ENCODE results near the gene SPIN1. TPM values are rescaled to one million over a fixed set of nuclear protein-coding genes. Genes with fewer than 3 reads are reported as not detected.

Gene SPIN1
- total and polyA plus RNA-seq, 2 donors (not counting 3 experiments of a cell fraction or from before 2014, with no cell fraction given): 38.1 to 56.8 TPM

GRCh38 chr9:88411471-88411870, 23.2 kb downstream of the SPIN1 start:
- no peaks in the 10 kb centered on the region for H3K27me3 ChIP-seq (ENCODE audit: control insufficient read depth in 2 of 2, insufficient read depth in 2 of 2, low read length in 2 of 2)
- no peaks in the 10 kb centered on the region for H3K9me3 ChIP-seq (replicated peaks; ENCODE audit: control insufficient read depth, insufficient read depth, low read length)
- no peak overlapping the region for H3K9ac ChIP-seq (replicated peaks; ENCODE audit: extremely low read depth, insufficient read depth, low read length)
- H3K9me1 ChIP-seq (replicated peaks; ENCODE audit: control insufficient read depth, extremely low read depth, insufficient read depth, low read length): no peaks in the 10 kb centered on the region
- POLR2A ChIA-PET: no interaction called here
- no TSS peak for BruUV-seq (replicated peaks)
- DNase-seq (ENCODE audit: low read depth, low spot score) (no peak), FAIRE-seq (no peak)
- H3K36me3 ChIP-seq (ENCODE audit: control insufficient read depth in 2 of 2, extremely low read depth in 1 of 2, insufficient read depth in 2 of 2, low read length in 2 of 2): no peaks in the 10 kb centered on the region
- H3K27ac ChIP-seq (ENCODE audit: insufficient read depth, low read depth, low read length): no peak overlapping the region
- peaks cover 71% of the 10 kb centered on the region for H3K79me2 ChIP-seq (ENCODE audit: control insufficient read depth, insufficient read depth, low read length)
- no peak overlapping the region for H3K4me2 ChIP-seq (ENCODE audit: insufficient read depth, low read length)
- intact Hi-C loops (cut with micrococcal nuclease): no loop called here
- dilution Hi-C loops (cut with MboI; ENCODE audit: extremely low pct_ligation_motif_present, low sequenced_read_pairs): no loop called here
- TF ChIP-seq CTCF (IDR thresholded peaks at IDR 0.05; ENCODE audit: extremely low read depth in 1 of 2, insufficient read depth in 1 of 2, low read depth in 1 of 2, low read length in 2 of 2) (no peak), EZH2 (IDR thresholded peaks at IDR 0.05; ENCODE audit: borderline replicate concordance, low read depth, low read length, severe bottlenecking) (no peak), MYC (IDR thresholded peaks at IDR 0.05; ENCODE audit: low read depth, low read length) (no peak), POLR2AphosphoS5 (IDR thresholded peaks at IDR 0.05; ENCODE audit: insufficient read depth, low read depth, low read length) (no peak), MAX (IDR thresholded peaks at IDR 0.05; ENCODE audit: insufficient read depth, insufficient read length) (no peak)
- H3K4me1 ChIP-seq (ENCODE audit: control insufficient read depth, extremely low read depth, insufficient read depth, low read length): no peaks in the 10 kb centered on the region
- CTCF ChIA-PET: interaction anchor here (1.1 kb wide), 1 partner anchor 168 kb away, joined by 3 read pairs; no protein-coding TSS in a partner anchor
- H4K20me1 ChIP-seq (replicated peaks; ENCODE audit: control insufficient read depth, extremely low read depth, insufficient read depth, low read length): peaks cover 2% of the 10 kb centered on the region
- no peak overlapping the region for H3K4me3 ChIP-seq (replicated peaks in 1 of 3; ENCODE audit: insufficient read depth in 1 of 3, low read depth in 1 of 3, low read length in 3 of 3)
- no peak overlapping the region for H2AFZ ChIP-seq (ENCODE audit: low read depth, low read length)

GRCh38 chr9:88414298-88414697, 26.1 kb downstream of the SPIN1 start:
- Histone ChIP-seq H3K27ac (ENCODE audit: insufficient read depth, low read depth, low read length) (no peak overlapping the region), H3K9me1 (replicated peaks; ENCODE audit: control insufficient read depth, extremely low read depth, insufficient read depth, low read length) (no peaks in the 10 kb centered on the region), H3K36me3 (ENCODE audit: control insufficient read depth in 2 of 2, extremely low read depth in 1 of 2, insufficient read depth in 2 of 2, low read length in 2 of 2) (no peaks in the 10 kb centered on the region), H3K27me3 (ENCODE audit: control insufficient read depth in 2 of 2, insufficient read depth in 2 of 2, low read length in 2 of 2) (no peaks in the 10 kb centered on the region), H2AFZ (ENCODE audit: low read depth, low read length) (no peak overlapping the region), H3K79me2 (ENCODE audit: control insufficient read depth, insufficient read depth, low read length) (peaks cover 63% of the 10 kb centered on the region), H3K4me3 (replicated peaks in 1 of 3; ENCODE audit: insufficient read depth in 1 of 3, low read depth in 1 of 3, low read length in 3 of 3) (no peak overlapping the region), H3K9me3 (replicated peaks; ENCODE audit: control insufficient read depth, insufficient read depth, low read length) (no peaks in the 10 kb centered on the region), H3K4me1 (ENCODE audit: control insufficient read depth, extremely low read depth, insufficient read depth, low read length) (no peaks in the 10 kb centered on the region), H4K20me1 (replicated peaks; ENCODE audit: control insufficient read depth, extremely low read depth, insufficient read depth, low read length) (peaks cover 2% of the 10 kb centered on the region), H3K4me2 (ENCODE audit: insufficient read depth, low read length) (no peak overlapping the region), H3K9ac (replicated peaks; ENCODE audit: extremely low read depth, insufficient read depth, low read length) (no peak overlapping the region)
- no peak for FAIRE-seq
- dilution Hi-C loops (cut with MboI; ENCODE audit: extremely low pct_ligation_motif_present, low sequenced_read_pairs): no loop called here
- POLR2A ChIA-PET: no interaction called here
- TF ChIP-seq MYC (IDR thresholded peaks at IDR 0.05; ENCODE audit: low read depth, low read length): no peak
- no peak for TF ChIP-seq FOS (IDR thresholded peaks at IDR 0.05; ENCODE audit: borderline replicate concordance, insufficient read depth, low read length)
- TF ChIP-seq POLR2A (IDR thresholded peaks at IDR 0.05; ENCODE audit: low read depth, low read length): no peak
- TF ChIP-seq MAX (IDR thresholded peaks at IDR 0.05; ENCODE audit: insufficient read depth, insufficient read length): no peak
- TF ChIP-seq GATA2 (IDR thresholded peaks at IDR 0.05; ENCODE audit: insufficient read depth, insufficient read length, low read depth, low read length): no peak
- TF ChIP-seq CTCF (IDR thresholded peaks at IDR 0.05; ENCODE audit: extremely low read depth in 1 of 2, insufficient read depth in 1 of 2, low read depth in 1 of 2, low read length in 2 of 2): no peak
- no peak for TF ChIP-seq EZH2 (IDR thresholded peaks at IDR 0.05; ENCODE audit: borderline replicate concordance, low read depth, low read length, severe bottlenecking)
- no peak for TF ChIP-seq JUN (IDR thresholded peaks at IDR 0.05; ENCODE audit: borderline replicate concordance, insufficient read depth, insufficient read length, low read depth)
- no peak for TF ChIP-seq POLR2AphosphoS5 (IDR thresholded peaks at IDR 0.05; ENCODE audit: insufficient read depth, low read depth, low read length)
- intact Hi-C loops (cut with micrococcal nuclease): no loop called here
- CTCF ChIA-PET: no interaction called here
- BruUV-seq (replicated peaks): no TSS peak
- DNase-seq (ENCODE audit: low read depth, low spot score): no peak
